Gastrocnemius medialis (tissue), 4 donors: ENCODE measurements around the gene JADE1. TPM values are rescaled to one million over a fixed set of nuclear protein-coding genes. Genes with fewer than 3 reads are reported as not detected.
A peak's percentile ranks its signal among the peaks of the same experiment; 100 is the strongest.

Experiments used
- ATAC-seq, 2 donors: fragments of 150-250 bp; one replicate each; pipeline ENCODE4 v1.9.1; 2016
- DNase-seq, 2 donors: peaks; one replicate each; pipeline ENCODE4 v3.0.0-alpha.2; 2019
- H3K27ac ChIP-seq, 4 donors: fragments of 200-600 bp; sonication (generic); 1 replicate in 1 of 4; 2 replicates in 3 of 4; pipeline ENCODE4 v1.5.1; 2016 to 2018; ENCODE audit warnings: mild to moderate bottlenecking in 2 of 4, moderate library complexity in 1 of 4
- H3K27me3 ChIP-seq, 3 donors: fragments of 200-600 bp; sonication (generic) in 2 of 3; 1 replicate in 1 of 3; 2 replicates in 2 of 3; pipeline versions ENCODE4 v1.5.1 to v1.6.0; 2016 to 2019; ENCODE audit warnings: mild to moderate bottlenecking in 1 of 3, moderate library complexity in 1 of 3
- H3K36me3 ChIP-seq, 2 donors: fragments of 200-600 bp; sonication (generic) in 1 of 2; one replicate each; pipeline ENCODE4 v1.5.1; 2017 to 2018
- H3K4me1 ChIP-seq, 2 donors: fragments of 200-600 bp; sonication (generic) in 1 of 2; one replicate each; pipeline ENCODE4 v1.5.1; 2016 to 2017; ENCODE audit warnings: mild to moderate bottlenecking in 2 of 2
- H3K4me3 ChIP-seq, 4 donors: fragments of 200-600 bp; sonication (generic) in 3 of 4; 1 replicate in 1 of 4; 2 replicates in 3 of 4; pipeline ENCODE4 v1.5.1; 2016 to 2019; ENCODE audit warnings: mild to moderate bottlenecking in 2 of 4
- H3K9me3 ChIP-seq, 3 donors: fragments of 200-600 bp; sonication (generic) in 2 of 3; 1 replicate in 1 of 3; 2 replicates in 2 of 3; pipeline ENCODE4 v1.5.1; 2016 to 2019
- POLR2A ChIP-seq, 2 donors: fragments of 450-650 bp; IDR thresholded peaks; one replicate each; pipeline ENCODE4 v1.6.1; 2017; ENCODE audit warnings: antibody characterized with exemption in 2 of 2, mild to moderate bottlenecking in 2 of 2, moderate library complexity in 2 of 2
- in situ Hi-C, 4 donors: fragments of 200-750 bp; cut with MboI; loops; one replicate each; pipeline versions ENCODE4 v1.15.0 to v1.8.0; 2017; ENCODE audit warnings: low sequenced_read_pairs in 4 of 4
- intact Hi-C: fragments of 100-400 bp; cut with DNase I; formaldehyde crosslinking; loops from one replicate; pipeline ENCODE4 v1.15.1; 2023; ENCODE audit warnings: low total_unique reads
- total RNA-seq, 4 donors: library from RNA; depleted of rRNA; stranded (reverse); fragments of >200 nt; gene quantifications; one replicate each; pipeline versions ENCODE4 v1.1.0 to v1.2.3, GENCODE V29; 2016
- TF ChIP-seq, protein P1 (sequence below), 5 experiments: fragments of 450-650 bp in 3 of 5; fragments of 200-600 bp in 2 of 5; sonication (generic) in 2 of 5; IDR thresholded peaks in 4 of 5; conservative IDR thresholded peaks in 1 of 5; 1 replicate in 4 of 5; 2 replicates in 1 of 5; pipeline ENCODE4 v1.5.1; 2016 to 2019; ENCODE audit warnings: antibody characterized with exemption in 5 of 5, mild to moderate bottlenecking in 3 of 5, moderate library complexity in 3 of 5

Gene JADE1
- total RNA-seq, 4 donors from 2014 or later, result 14.2 to 21.1 (median 14.9) TPM

DNA sequence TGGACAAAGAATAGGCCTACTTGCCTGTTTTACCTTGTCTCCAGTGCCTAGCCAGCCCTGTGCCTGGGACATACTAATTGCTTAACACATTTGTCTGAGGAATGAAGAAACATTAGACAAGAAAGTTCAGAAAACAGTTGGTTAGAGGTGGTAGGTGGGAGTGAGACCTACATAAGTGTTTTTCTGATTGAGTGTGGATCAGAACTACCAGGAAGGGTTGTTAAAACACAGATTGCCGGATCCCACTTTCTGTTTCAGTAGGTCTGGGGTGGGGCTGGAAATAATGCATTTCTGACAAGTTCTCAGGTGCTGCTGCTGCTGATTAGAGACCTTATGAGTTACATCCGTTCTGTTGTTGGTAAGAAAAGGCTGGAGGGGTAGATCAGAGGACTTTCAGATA is 5.7 kb upstream of the JADE1 start:
- Histone ChIP-seq H3K36me3 (no peaks in the 10 kb centered on the region), H3K4me1 (no peaks in the 10 kb centered on the region), H3K4me3 (no peak overlapping the region), H3K27ac (no peak overlapping the region), H3K27me3 (no peaks in the 10 kb centered on the region), H3K9me3 (no peaks in the 10 kb centered on the region)
- ATAC-seq, result no peak
- intact Hi-C loops (no loop called here), in situ Hi-C loops (loop anchor here in 3 of 4 donors (25.0 kb wide), 3 partner anchors 241 to 516 kb away; partner anchors contain the start of genes C4orf33 (in 1 of the 3), PGRMC2 (in 1 of the 3) and SCLT1 (in 1 of the 3))
- no peak for DNase-seq
- TF ChIP-seq POLR2A (IDR thresholded peaks at IDR 0.05), result no peak
- TF ChIP-seq, protein P1, sequence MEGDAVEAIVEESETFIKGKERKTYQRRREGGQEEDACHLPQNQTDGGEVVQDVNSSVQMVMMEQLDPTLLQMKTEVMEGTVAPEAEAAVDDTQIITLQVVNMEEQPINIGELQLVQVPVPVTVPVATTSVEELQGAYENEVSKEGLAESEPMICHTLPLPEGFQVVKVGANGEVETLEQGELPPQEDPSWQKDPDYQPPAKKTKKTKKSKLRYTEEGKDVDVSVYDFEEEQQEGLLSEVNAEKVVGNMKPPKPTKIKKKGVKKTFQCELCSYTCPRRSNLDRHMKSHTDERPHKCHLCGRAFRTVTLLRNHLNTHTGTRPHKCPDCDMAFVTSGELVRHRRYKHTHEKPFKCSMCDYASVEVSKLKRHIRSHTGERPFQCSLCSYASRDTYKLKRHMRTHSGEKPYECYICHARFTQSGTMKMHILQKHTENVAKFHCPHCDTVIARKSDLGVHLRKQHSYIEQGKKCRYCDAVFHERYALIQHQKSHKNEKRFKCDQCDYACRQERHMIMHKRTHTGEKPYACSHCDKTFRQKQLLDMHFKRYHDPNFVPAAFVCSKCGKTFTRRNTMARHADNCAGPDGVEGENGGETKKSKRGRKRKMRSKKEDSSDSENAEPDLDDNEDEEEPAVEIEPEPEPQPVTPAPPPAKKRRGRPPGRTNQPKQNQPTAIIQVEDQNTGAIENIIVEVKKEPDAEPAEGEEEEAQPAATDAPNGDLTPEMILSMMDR (IDR thresholded peaks at IDR 0.05 in 4 of 5, conservative IDR thresholded peaks at IDR 0.05 in 1 of 5), result no peak

DNA sequence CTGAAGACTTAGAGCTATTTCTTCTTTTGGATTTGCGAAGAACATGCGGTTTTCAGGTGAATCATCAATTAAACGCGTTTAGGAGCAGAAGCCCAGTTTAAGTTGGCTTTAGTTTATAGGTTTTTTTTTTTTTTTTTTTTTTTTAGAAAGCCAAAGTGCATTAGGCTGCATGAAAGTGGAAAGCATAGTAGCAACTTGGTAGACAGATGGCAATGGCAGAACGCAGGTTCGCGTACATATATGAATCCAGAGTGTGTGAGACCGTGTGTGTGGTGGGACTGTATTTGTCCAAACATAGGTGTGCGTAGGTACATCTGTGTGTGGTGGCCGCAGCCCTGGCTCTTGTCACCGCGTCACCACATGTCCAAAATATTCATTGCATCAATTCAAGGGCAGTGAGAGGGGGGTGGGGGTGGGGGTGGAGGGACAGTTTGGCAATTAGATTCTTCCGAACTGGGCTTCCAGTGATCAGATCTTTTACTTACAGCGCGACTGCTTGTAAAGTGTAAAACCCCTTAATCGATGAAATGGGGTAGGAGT is 901 bp downstream of the JADE1 start:
- Histone ChIP-seq H3K36me3 (no peaks in the 10 kb centered on the region), H3K27me3 (no peaks in the 10 kb centered on the region), H3K4me1 (peaks cover 7 to 18% of the 10 kb centered on the region in 2 donors), H3K27ac (peak overlapping the region; percentile 90 to 95 (median 93)), H3K9me3 (no peaks in the 10 kb centered on the region), H3K4me3 (peak overlapping the region; percentile 68 to 97 (median 90))
- in situ Hi-C loops, result loop anchor here in 3 of 4 donors (25.0 kb wide), 3 partner anchors 248 to 523 kb away; partner anchors contain the start of genes C4orf33 (in 1 of the 3), PGRMC2 (in 1 of the 3) and SCLT1 (in 1 of the 3)
- ATAC-seq (peak; percentile 11 to 16), DNase-seq (peak; percentile 23 to 59)
- TF ChIP-seq POLR2A (IDR thresholded peaks at IDR 0.05), result no peak
- TF ChIP-seq, protein P1 (IDR thresholded peaks at IDR 0.05 in 4 of 5, conservative IDR thresholded peaks at IDR 0.05 in 1 of 5), result no peak
- intact Hi-C loops, result loop anchor here (2.0 to 5.0 kb wide), 5 partner anchors 36 to 748 kb away; partner anchors contain the start of gene LARP1B

DNA sequence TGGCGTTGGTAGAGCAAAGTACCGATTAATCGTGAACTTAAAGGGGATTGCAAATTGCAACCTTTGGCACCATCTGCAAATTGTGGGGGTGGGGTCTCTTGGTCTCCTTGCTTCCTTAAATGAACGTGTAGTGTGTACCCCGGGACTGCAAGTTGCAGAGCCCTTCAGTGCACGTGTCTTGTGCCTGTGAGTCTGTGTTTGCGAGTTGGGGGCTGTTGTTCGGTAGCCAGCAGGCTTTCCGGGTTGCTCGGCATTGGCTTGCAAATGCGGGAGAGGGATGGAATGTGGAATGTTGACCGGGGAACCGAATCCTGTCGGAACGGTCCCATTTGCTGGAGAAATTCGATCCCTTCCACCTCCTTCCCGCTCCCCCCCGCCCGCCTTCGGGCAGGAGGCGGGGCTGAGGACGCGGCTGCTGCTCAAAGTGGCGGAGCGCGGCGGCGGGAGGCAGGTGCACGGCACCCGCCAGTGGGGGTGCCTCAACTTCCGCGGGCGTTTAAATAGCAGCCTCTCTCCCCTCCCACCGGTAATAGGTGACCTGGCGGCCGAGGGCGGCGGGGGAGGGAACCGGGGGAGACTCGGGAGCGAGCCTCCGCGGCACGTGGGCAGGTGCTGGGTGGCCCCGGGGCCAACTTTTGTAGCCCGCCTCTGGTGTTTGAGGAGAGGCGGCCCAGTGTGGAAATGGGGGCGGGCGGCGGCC is 1.5 kb downstream of the JADE1 start:
- Histone ChIP-seq H3K27ac (peak overlapping the region; percentile 90 to 95 (median 93)), H3K4me3 (peak overlapping the region; percentile 68 to 97 (median 90)), H3K36me3 (no peaks in the 10 kb centered on the region), H3K27me3 (no peaks in the 10 kb centered on the region), H3K9me3 (no peaks in the 10 kb centered on the region), H3K4me1 (peaks cover 7 to 18% of the 10 kb centered on the region in 2 donors)
- ATAC-seq (peak; percentile 45 to 46), DNase-seq (peak; percentile 73 to 77)
- TF ChIP-seq, protein P1 (IDR thresholded peaks at IDR 0.05 in 4 of 5, conservative IDR thresholded peaks at IDR 0.05 in 1 of 5), result no peak
- TF ChIP-seq POLR2A (IDR thresholded peaks at IDR 0.05), result peak; percentile 38 to 67
- in situ Hi-C loops, result loop anchor here in 3 of 4 donors (25.0 kb wide), 3 partner anchors 249 to 524 kb away; partner anchors contain the start of genes C4orf33 (in 1 of the 3), PGRMC2 (in 1 of the 3) and SCLT1 (in 1 of the 3)
- intact Hi-C loops, result loop anchor here (1.0 to 5.0 kb wide), 6 partner anchors 36 to 749 kb away; partner anchors contain the start of gene LARP1B

DNA sequence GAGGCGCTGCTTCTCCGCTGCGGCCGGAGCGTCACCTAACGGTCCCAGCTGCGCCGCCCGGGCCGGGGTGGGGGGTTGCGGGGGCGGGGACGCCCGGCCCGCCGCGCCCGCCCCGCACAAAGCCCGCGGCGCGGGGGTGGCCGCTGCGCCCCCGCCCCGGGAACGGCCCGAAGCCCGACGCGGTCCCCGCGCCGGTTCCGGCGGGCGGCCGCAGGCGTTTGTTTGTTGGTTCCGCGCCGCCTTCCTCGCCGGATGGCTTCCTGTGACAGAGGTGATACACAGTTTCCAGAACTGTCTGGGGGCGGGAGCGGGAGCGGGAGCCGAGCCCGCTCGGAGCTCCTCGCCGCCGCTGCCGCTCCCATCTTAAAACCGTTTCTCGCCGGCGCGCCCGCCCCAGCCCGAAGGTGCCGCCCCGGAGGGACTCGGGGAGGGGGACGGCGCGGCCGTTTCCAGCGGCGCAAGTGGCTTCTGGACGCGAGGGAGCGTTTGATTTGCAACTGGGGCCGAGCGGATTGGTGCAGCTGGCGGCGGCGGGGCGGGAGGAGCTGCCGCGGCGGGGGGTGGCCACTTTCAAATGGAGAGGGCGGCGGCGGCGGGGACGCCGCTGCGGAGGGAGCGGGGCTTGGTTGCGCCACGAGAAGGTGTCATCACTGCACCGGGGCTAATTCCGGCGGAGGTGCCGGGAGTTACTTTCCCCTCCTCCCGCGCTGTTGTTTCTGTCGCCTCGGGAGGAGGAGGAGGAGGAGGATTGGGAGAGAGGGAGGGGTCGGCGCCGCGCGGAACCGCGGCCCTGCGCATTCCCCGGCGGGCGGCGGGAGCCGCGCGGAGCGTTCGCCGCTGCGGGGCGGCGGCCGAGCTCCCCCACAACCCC is 2.3 kb downstream of the JADE1 start:
- TF ChIP-seq, protein P1 (IDR thresholded peaks at IDR 0.05 in 4 of 5, conservative IDR thresholded peaks at IDR 0.05 in 1 of 5), result no peak
- TF ChIP-seq POLR2A (IDR thresholded peaks at IDR 0.05), result peak; percentile 92
- intact Hi-C loops (loop anchor here (1.0 to 5.0 kb wide), 7 partner anchors 23 to 750 kb away; partner anchors contain the start of gene LARP1B), in situ Hi-C loops (loop anchor here in 3 of 4 donors (25.0 kb wide), 3 partner anchors 250 to 525 kb away; partner anchors contain the start of genes C4orf33 (in 1 of the 3), PGRMC2 (in 1 of the 3) and SCLT1 (in 1 of the 3))
- ATAC-seq, result peak; percentile 71 to 76
- peak overlapping the region; percentile 68 to 97 (median 90) for H3K4me3 ChIP-seq
- H3K4me1 ChIP-seq, result peaks cover 7 to 18% of the 10 kb centered on the region in 2 donors
- DNase-seq, result peak; percentile 92 to 95
- H3K36me3 ChIP-seq, result no peaks in the 10 kb centered on the region
- peak overlapping the region; percentile 90 to 95 (median 93) for H3K27ac ChIP-seq
- H3K9me3 ChIP-seq, result no peaks in the 10 kb centered on the region
- no peaks in the 10 kb centered on the region for H3K27me3 ChIP-seq
